KOPT-K1 (cell line): ENCODE measurements around the gene RPP30.
"Not testable (repeated sequence)": the region's sequence is repeated elsewhere in the genome, so short reads cannot be mapped to it uniquely, and the experiment has no call there.

Source experiments
- H3K27ac ChIP-seq: fragments of 200-600 bp; sonication (generic); 2 replicates; pipeline ENCODE4 v1.5.1; 2016; ENCODE audit warnings: antibody characterized with exemption, mild to moderate bottlenecking, low read depth, low read length; ENCODE audit not compliant: poor library complexity, severe bottlenecking
- H3K36me3 ChIP-seq: fragments of 200-600 bp; sonication (generic); 2 replicates; pipeline ENCODE4 v1.5.1; 2017; ENCODE audit warnings: antibody characterized with exemption, mild to moderate bottlenecking, low read length, moderate library complexity; ENCODE audit not compliant: insufficient read depth
- H3K9me3 ChIP-seq: fragments of 200-600 bp; sonication (generic); 2 replicates; pipeline ENCODE4 v1.5.1; 2017; ENCODE audit warnings: antibody characterized with exemption, low read length, mild to moderate bottlenecking; ENCODE audit not compliant: insufficient read depth, poor library complexity, severe bottlenecking

The RPP30 gene

GRCh38 chr10:90937645-90938258, 66.0 kb downstream of the RPP30 start:
- Histone ChIP-seq H3K36me3 (no peaks in the 10 kb centered on the region), H3K9me3 (no peaks in the 10 kb centered on the region), H3K27ac (peak overlapping the region; percentile 100)

- Histone ChIP-seq H3K36me3 (no peaks in the 10 kb centered on the region), H3K9me3 (no peaks in the 10 kb centered on the region)
These were observed 67.3 kb downstream of the RPP30 start for GRCh38 chr10:90939116-90939515.

GRCh38 chr10:90939648-90940047, 67.9 kb downstream of the RPP30 start:
- H3K9me3 ChIP-seq, result no peaks in the 10 kb centered on the region
- H3K27ac ChIP-seq, result peak overlapping the region; percentile 100
- no peaks in the 10 kb centered on the region for H3K36me3 ChIP-seq

More at GRCh38 chr10:90939116-90939515, 67.3 kb downstream of the RPP30 start:
- H3K27ac ChIP-seq, result peak overlapping the region; percentile 100

GRCh38 chr10:90942980-90943379, 71.2 kb downstream of the RPP30 start:
- H3K36me3 ChIP-seq, H3K9me3 ChIP-seq: not testable (repeated sequence)
- H3K27ac ChIP-seq, result peak overlapping the region; percentile 100

- H3K9me3 ChIP-seq, result peaks cover under 1% of the 10 kb centered on the region
- peak overlapping the region; percentile 100 for H3K27ac ChIP-seq
- H3K36me3 ChIP-seq, result peaks cover under 1% of the 10 kb centered on the region; the same call in 1 of the 2 replicates
These were observed 73.0 kb downstream of the RPP30 start for GRCh38 chr10:90944749-90945148.

- Histone ChIP-seq H3K9me3 (peaks cover 9% of the 10 kb centered on the region), H3K27ac (peak overlapping the region; percentile 100), H3K36me3 (peaks cover 8% of the 10 kb centered on the region)
These were observed 73.8 kb downstream of the RPP30 start for GRCh38 chr10:90945491-90946070.

- Histone ChIP-seq H3K27ac (peak overlapping the region; percentile 100), H3K9me3 (peaks cover 26% of the 10 kb centered on the region), H3K36me3 (peaks cover 15% of the 10 kb centered on the region)
These were observed 75.5 kb downstream of the RPP30 start for GRCh38 chr10:90947030-90947960.
